ENCODE data around the gene CKLF. TPM values are rescaled to one million over a fixed set of nuclear protein-coding genes. Genes with fewer than 3 reads are reported as not detected.
A peak's percentile ranks its signal among the peaks of the same experiment; 100 is the strongest.
"Not testable (repeated sequence)": the region's sequence is repeated elsewhere in the genome, so short reads cannot be mapped to it uniquely, and the experiment has no call there.

The CKLF gene
- total and polyA plus RNA-seq, 2 donors from 2014 or later = 28.7 to 42.4 TPM

- intact Hi-C loops (cut with DNase I) = no loop called here
- Histone ChIP-seq H3K4me3 (ENCODE audit: low read length in 3 of 3) (no peak overlapping the region), H3K9me3 (ENCODE audit: control insufficient read depth in 2 of 3, insufficient read depth in 1 of 3, low read length in 3 of 3) (no peaks in the 10 kb centered on the region), H3K27me3 (ENCODE audit: control insufficient read depth, insufficient read depth, low read length) (no peaks in the 10 kb centered on the region), H3K27ac (ENCODE audit: low read depth in 2 of 2, low read length in 2 of 2) (no peak overlapping the region), H3K4me1 (ENCODE audit: control insufficient read depth in 2 of 3, insufficient read depth in 2 of 3, low read depth in 1 of 3, low read length in 3 of 3) (peaks cover 0 to 10% (median 8%) of the 10 kb centered on the region in 3 donors), H3K36me3 (ENCODE audit: control insufficient read depth in 2 of 3, insufficient read depth in 3 of 3, low read length in 3 of 3) (peaks cover 0 to 19% (median 3%) of the 10 kb centered on the region in 3 donors), H3K9ac (ENCODE audit: low read length in 3 of 3) (no peak overlapping the region)
- DNase-seq (peak in 1 of 5 donors; percentile 71), FAIRE-seq (no peak)
- no peak for TF ChIP-seq CTCF (IDR thresholded peaks at IDR 0.05; ENCODE audit: borderline replicate concordance, extremely low read depth, insufficient read depth)
These were observed 57.9 kb downstream of the CKLF start for GRCh38 chr16:66610111-66610820.

- peaks cover 0 to 19% (median 7%) of the 10 kb centered on the region in 3 donors for H3K36me3 ChIP-seq (ENCODE audit: control insufficient read depth in 2 of 3, insufficient read depth in 3 of 3, low read length in 3 of 3)
- not testable (repeated sequence) for FAIRE-seq
- peak in 1 of 5 donors; percentile 37 for DNase-seq
These were observed 59.5 kb downstream of the CKLF start for GRCh38 chr16:66611911-66612310.

DNA sequence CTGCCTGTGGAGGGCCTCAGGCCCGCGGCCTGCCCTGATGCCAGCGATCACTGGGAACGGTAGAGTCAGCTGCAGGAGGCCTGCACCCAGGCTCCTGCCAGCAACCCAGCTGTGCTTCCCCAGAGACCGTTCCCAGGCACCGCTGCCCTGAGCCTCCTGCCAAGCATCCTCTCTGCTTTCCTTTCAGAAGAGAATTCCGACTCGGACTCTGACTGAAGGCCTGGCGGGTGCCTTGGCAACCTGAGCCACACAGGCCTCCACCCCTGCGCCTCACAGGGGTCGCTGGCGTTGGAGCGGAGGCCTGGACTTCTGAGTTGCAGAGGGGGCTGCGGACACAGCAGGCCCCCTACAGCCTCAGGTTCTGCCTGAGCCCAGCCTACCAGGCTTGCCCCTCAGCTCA, 60.0 kb downstream of the CKLF start:
- peaks cover 0 to 8% (median 8%) of the 10 kb centered on the region in 3 donors for H3K4me1 ChIP-seq (ENCODE audit: control insufficient read depth in 2 of 3, insufficient read depth in 2 of 3, low read depth in 1 of 3, low read length in 3 of 3)
- H3K27ac ChIP-seq (ENCODE audit: low read depth in 2 of 2, low read length in 2 of 2) = no peak overlapping the region
- DNase-seq = peak in 1 of 5 donors; percentile 60
- no peak overlapping the region for H3K9ac ChIP-seq (ENCODE audit: low read length in 3 of 3)
- no peak for TF ChIP-seq CTCF (IDR thresholded peaks at IDR 0.05; ENCODE audit: borderline replicate concordance, extremely low read depth, insufficient read depth)
- H3K9me3 ChIP-seq (ENCODE audit: control insufficient read depth in 2 of 3, insufficient read depth in 1 of 3, low read length in 3 of 3) = no peaks in the 10 kb centered on the region
- no peaks in the 10 kb centered on the region for H3K27me3 ChIP-seq (ENCODE audit: control insufficient read depth, insufficient read depth, low read length)
- H3K36me3 ChIP-seq (ENCODE audit: control insufficient read depth in 2 of 3, insufficient read depth in 3 of 3, low read length in 3 of 3) = peaks cover 0 to 19% (median 7%) of the 10 kb centered on the region in 3 donors
- FAIRE-seq = no peak
- intact Hi-C loops (cut with DNase I) = no loop called here
- no peak overlapping the region for H3K4me3 ChIP-seq (ENCODE audit: low read length in 3 of 3)

More at GRCh38 chr16:66611911-66612310, 59.5 kb downstream of the CKLF start:
- H3K27me3 ChIP-seq (ENCODE audit: control insufficient read depth, insufficient read depth, low read length); H3K9ac ChIP-seq (ENCODE audit: low read length in 3 of 3); H3K9me3 ChIP-seq (ENCODE audit: control insufficient read depth in 2 of 3, insufficient read depth in 1 of 3, low read length in 3 of 3); H3K4me1 ChIP-seq (ENCODE audit: control insufficient read depth in 2 of 3, insufficient read depth in 2 of 3, low read depth in 1 of 3, low read length in 3 of 3); H3K27ac ChIP-seq (ENCODE audit: low read depth in 2 of 2, low read length in 2 of 2); H3K4me3 ChIP-seq (ENCODE audit: low read length in 3 of 3); intact Hi-C loops (cut with DNase I): not testable (repeated sequence)

DNA sequence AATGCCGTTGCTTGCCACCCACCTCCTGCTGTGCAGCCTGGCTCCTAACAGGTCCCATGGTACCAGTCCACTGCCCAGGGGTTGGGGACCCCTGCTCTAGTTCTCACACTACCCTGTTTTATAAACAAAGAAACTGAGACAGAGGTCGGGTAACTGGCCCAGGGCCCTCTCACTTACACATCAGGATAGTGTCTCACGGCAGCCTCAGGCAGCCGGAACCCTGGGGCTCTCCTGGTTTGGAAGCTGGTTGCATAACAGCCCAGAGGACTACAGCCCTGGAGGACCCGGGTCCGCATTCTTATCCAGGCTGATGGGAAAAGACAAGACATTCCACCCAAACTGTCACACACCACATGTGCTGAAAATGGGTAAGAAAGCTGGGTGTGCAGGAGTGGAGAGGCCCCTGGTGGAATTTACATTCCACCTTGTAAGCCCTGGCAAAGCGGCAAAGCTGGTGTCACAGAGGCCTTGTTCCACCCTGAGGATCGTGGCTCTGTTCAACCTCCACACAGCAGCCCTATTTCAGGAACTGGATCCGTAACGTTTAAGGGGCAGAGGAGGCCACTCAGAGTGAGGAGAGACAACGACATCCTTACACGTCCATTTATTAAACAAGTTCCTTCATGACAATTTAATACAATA, 61.9 kb downstream of the CKLF start:
- no peaks in the 10 kb centered on the region for H3K27me3 ChIP-seq (ENCODE audit: control insufficient read depth, insufficient read depth, low read length)
- DNase-seq (no peak), FAIRE-seq (no peak)
- no peak overlapping the region for H3K4me3 ChIP-seq (ENCODE audit: low read length in 3 of 3)
- no peaks in the 10 kb centered on the region for H3K4me1 ChIP-seq (ENCODE audit: control insufficient read depth in 2 of 3, insufficient read depth in 2 of 3, low read depth in 1 of 3, low read length in 3 of 3)
- intact Hi-C loops (cut with DNase I) = no loop called here
- H3K36me3 ChIP-seq (ENCODE audit: control insufficient read depth in 2 of 3, insufficient read depth in 3 of 3, low read length in 3 of 3) = peaks cover 0 to 26% (median 7%) of the 10 kb centered on the region in 3 donors
- TF ChIP-seq CTCF (IDR thresholded peaks at IDR 0.05; ENCODE audit: borderline replicate concordance, extremely low read depth, insufficient read depth) = no peak
- H3K27ac ChIP-seq (ENCODE audit: low read depth in 2 of 2, low read length in 2 of 2) = no peak overlapping the region
- H3K9me3 ChIP-seq (ENCODE audit: control insufficient read depth in 2 of 3, insufficient read depth in 1 of 3, low read length in 3 of 3) = no peaks in the 10 kb centered on the region
- H3K9ac ChIP-seq (ENCODE audit: low read length in 3 of 3) = no peak overlapping the region
